HEK293 (cell line): Measurements from ENCODE around the gene FXYD2.

Source experiments
- ZNF223 ChIP-seq: fragments of 450-650 bp; formaldehyde crosslinking; IDR thresholded peaks from 2 replicates; pipeline ENCODE4 v1.5.1; 2016; ENCODE audit warnings: missing biosample characterization, missing genetic modification characterization
- ZNF26 ChIP-seq: fragments of 450-650 bp; formaldehyde crosslinking; IDR thresholded peaks from 2 replicates; pipeline ENCODE4 v1.5.1; 2016; ENCODE audit warnings: missing biosample characterization, missing genetic modification characterization

- TF ChIP-seq ZNF223 (tag by site-specific recombination) (no peak), ZNF26 (tag by site-specific recombination) (no peak)
Measured at GRCh38 chr11:117851852-117852251, 27.3 kb upstream of the FXYD2 start.
